HG02884 (cell line): ENCODE measurements around the gene TLN1.

ENCODE experiments used
- ATAC-seq: cut with Tn5 transposase; IDR thresholded peaks from one replicate; pipeline ENCODE4 v1.9.1; 2021; ENCODE audit warnings: mild to moderate bottlenecking, moderate library complexity; ENCODE audit not compliant: unreplicated experiment

The TLN1 gene

GRCh38 chr9:35729700-35730485 is 2.1 kb downstream of the TLN1 start:
- no peak for ATAC-seq

DNA sequence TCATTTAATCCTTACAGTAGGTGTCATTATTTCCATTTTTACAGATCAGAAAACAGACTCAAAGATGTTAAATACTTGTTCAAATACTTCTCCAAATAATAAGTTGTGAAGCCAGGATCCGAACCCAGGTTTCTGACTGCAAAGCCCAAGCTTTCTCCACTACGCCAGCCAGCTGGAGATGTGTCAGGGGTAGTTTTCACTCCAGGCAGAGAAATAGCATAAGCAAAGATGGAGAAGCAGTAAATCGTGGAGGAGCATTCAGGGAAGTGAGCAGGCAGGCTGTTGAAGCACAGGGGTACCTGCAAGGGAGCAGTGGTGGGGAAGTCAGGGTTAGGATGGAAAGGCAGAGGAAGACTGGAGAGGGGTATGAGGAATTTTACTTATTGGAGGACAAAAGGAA is 2.9 kb downstream of the TLN1 start:
- ATAC-seq: no peak

DNA sequence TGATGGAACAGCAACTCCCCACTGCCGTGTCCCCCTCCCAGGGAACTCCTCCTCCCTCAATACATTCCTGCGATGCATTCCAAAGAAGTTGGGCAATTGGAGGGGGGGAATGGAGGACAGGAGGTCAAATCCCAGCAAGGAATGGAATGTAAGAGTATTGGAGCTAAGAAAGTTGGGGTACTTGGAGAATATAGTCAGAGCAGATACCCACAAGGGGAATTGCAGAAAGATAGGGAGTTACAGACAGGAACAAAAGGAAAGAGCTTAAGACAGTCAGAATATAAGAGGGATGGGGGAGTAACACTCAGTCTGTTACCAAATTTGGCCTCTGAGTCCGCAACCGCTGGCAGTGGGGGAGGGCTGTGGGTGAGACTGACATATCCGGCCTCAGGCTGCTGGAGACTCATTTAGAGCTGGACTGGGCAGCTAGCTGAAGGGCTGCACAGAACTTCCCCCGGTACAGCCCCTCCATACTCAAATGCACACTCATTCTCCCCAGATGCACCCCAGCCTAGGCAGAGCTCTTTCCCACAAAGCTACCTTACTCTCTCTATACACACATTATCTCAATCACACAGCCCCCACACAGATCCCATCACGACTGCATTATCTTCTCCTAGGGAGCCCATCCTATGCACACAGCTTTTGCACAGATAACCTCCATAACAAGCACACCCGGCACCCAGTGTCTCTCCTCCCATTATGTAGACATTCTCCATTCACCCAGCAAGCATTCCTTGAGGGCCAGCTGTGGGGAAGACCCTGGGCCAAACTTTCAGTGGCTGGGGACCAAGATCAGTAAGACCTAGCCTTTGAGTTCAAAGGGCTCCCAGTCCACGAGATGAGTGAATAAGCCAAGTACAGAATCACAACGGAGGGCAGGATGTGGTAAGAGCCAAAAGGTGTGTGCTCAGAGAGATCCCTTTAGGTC is 3.7 kb downstream of the TLN1 start:
- ATAC-seq: no peak

DNA sequence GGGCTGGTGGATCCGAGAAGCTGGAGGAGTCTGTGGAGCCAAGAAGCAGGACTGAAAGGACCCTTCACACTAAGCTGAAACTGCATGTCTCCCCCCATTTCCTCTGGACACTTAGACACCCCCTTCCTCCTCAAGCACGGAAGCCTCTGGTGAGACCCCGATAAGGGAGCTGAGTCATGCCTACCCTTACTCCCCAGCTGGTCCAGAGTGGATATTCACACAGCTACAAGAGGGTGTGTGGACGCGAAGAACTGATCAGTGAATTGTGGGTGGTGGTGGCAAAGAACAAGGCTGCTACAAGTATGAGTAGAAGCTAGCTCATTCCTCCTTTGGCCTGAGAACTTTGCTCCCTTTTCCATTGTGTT is 4.3 kb downstream of the TLN1 start:
- no peak for ATAC-seq

- no peak for ATAC-seq
These were observed 5.1 kb downstream of the TLN1 start for GRCh38 chr9:35726931-35727330.

GRCh38 chr9:35725362-35725761 is 6.6 kb downstream of the TLN1 start:
- ATAC-seq: no peak

GRCh38 chr9:35723908-35724307 is 8.1 kb downstream of the TLN1 start:
- ATAC-seq: no peak

DNA sequence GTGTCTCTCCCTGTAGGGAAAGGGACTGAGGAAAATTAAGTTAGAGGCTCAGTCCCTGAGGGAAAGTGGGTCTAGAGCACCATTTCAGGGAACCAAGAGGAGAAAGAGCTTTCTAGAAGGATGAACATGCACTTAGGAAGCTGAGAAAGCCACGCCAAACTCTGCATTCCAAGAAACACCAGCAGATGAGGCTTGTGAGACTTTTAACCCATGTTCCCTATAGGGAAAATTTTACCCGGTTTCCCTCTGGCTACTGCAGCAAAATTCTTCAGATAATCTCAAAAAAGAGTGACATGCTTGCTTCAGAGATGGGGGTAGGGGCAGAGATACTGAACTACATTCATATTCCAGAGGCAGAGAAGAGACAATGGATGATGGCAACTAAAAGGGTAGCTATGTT is 8.6 kb downstream of the TLN1 start:
- no peak for ATAC-seq

DNA sequence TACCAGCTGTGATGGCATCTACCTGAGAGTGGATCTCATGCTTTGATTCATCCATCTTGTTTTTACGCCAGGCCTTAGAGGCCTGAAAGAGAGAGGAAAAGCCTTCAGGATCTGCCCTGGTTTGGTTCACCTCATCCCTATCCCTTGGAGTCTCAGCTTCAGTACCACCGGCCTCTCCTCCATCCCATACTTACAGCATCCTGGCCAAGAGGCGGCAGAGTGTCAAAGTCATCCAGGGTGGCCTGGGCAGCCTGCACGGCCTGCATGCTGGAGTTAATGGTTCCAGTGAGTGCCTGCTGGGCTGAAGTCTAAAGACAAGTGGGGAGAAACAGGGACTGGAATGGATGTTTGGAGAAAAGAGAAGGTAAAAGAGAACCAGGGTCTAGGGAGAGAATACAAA is 12.4 kb downstream of the TLN1 start:
- ATAC-seq: no peak

- ATAC-seq: no peak
These were observed 13.1 kb downstream of the TLN1 start for GRCh38 chr9:35718721-35719511.

- no peak for ATAC-seq
These were observed 14.7 kb downstream of the TLN1 start for GRCh38 chr9:35717132-35717870.

GRCh38 chr9:35716230-35716629 is 15.8 kb downstream of the TLN1 start:
- ATAC-seq: no peak

- no peak for ATAC-seq
These were observed 17.3 kb downstream of the TLN1 start for GRCh38 chr9:35714579-35715252.

GRCh38 chr9:35714123-35714522 is 17.9 kb downstream of the TLN1 start:
- no peak for ATAC-seq

- ATAC-seq: no peak
These were observed 18.4 kb downstream of the TLN1 start for GRCh38 chr9:35713578-35713977.

DNA sequence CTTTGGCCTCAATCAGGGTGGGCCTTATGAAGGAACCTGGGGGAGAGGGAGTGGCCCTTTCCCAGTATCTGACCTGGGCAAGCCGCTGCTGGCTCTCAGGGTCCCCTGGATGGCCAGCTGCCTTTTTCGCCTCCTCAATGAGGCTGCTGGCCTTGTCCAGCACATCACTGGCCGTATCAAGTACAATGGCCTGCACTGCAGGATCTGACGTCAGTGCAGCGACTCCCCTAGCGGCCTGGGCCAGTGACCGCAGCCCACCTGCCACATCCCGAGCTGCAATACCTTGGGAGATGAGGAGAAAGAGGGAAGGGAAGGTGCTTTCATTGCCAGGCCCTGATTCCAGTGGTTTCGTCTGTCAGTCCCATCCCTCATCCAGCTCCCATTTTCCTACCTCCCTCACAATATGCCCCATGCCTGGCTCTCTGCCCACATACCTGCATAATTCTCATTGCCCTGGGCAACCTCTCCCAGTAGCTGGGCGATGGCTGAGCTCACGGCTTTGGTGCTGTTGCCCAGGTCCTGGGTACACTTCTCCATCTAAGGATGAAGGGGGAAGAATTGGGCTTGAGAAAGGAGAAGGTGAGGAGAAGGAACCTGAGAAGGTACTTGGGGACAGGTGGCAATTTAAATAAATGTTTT is 19.1 kb downstream of the TLN1 start:
- no peak for ATAC-seq

DNA sequence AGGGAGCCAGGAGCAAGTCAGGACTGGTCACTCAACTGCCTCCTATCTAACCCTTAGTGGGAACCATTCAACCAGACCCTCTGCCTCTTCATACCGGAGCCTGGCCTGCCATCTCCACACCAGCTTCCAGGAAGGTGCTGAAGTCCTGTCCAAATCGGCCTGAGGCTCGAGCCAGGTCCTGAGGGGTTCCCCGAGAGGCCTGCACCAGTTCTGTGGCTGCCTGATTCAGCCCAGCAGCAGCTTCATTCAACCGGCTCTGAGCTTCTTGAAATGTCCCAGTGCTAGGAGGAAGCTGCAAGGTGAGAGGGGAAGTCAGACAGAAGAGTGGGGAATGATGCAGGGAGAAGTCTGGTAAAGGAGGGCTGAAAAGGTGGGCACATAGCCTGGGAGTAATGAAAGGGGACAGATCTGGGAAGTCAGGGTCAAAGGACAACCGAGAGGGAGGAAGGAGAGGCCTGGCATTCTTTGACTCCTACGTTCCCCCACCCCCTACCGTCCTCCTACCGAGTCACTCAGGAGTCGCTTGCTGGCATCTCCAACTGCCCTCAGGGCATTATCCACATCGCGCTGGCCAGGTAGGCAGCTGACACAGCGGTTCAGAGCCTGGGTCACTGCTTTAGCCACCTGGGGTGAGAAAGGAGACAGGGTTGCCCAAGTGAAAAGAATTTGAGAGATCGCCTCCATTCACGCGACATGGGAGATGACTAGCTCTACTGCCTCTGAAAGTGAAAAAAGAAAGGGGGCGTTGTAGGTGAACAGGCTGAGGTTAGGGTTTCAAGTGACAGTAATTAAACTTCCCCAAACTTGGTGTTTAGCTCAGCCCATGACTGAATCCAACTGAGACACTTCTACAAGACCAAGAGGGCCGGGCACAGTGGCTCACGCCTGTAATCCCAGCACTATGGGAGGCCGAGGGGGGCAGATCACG is 20.2 kb downstream of the TLN1 start:
- ATAC-seq: no peak

DNA sequence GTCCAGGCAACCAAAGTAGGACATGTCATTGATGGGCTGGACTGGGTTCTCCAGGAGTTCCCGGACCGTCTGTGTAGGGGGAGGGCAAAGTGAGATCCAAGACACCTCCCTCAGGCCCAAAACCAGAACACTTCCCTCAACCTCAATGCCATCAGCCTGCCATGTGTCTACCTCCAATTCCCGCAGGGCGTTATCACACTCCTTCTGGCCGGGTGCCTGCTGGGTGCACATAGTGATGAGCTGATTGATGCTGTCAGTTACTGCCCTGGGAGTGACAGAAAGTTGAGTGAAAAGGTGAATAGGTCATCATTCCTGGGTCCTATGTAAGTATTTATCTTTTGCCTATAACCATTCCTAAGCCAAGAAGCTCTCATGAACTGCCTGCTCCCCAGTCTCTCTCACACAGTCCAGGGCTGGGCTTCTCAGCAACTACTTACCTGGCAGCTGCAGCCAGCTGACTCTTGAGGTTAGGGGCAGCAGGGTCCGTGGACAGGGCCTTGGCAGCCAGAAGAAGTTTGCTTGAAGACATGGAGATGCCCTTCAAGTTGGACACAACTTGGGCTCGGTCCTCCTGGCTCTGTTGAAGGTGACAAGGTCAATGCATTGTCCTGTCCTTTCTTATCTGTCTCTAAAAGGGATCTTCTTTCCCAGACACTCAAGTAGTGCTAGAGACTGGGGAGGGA is 21.0 kb downstream of the TLN1 start:
- ATAC-seq: no peak
